ENCODE results near the gene COL23A1.
"Not testable (repeated sequence)": the region's sequence is repeated elsewhere in the genome, so short reads cannot be mapped to it uniquely, and the experiment has no call there.

Gene COL23A1

DNA sequence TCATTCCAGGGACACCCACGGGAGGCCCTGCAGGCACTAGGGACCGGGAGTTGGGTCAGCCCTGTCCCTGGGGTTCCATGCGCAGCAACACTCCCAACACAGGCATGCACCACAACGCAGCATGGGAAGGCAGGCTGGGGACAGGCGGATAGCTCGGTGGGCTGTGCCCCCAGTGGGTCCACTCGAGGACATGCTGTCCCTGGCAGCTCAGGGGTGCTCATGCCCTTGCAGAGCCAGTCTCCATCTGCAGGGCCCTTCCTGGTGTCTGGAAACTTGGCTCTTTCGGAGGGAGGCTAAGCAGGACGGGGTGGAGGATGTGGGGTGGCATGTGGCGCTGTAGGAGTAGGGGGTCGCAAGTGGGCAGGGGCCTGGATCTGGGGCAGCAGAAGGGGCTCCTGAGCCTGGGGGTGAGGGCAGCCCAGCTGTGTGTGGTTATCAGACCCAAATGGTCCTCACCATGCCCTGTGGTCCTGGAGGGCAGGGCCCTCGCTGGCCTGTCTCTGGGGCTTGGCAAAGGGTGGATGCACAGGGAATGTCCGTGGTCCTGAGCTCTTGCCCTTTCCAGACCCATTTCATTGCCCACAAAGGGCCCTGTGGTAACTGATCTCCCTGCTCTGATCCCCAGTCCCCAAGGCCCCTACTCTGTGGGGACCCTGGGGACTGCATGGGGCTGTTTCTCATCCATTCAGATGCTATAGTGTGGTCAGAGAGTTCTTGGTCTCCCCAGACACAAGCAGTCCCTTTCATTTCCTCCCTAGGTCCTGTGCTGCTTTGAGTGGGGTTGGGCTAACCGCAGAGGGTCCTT, 267.3 kb downstream of the COL23A1 start:
- DNase-seq (ENCODE audit: low read depth), result no peak

- DNase-seq (ENCODE audit: low read depth), result no peak
These were observed 269.8 kb downstream of the COL23A1 start for GRCh38 chr5:178320281-178320855.

DNA sequence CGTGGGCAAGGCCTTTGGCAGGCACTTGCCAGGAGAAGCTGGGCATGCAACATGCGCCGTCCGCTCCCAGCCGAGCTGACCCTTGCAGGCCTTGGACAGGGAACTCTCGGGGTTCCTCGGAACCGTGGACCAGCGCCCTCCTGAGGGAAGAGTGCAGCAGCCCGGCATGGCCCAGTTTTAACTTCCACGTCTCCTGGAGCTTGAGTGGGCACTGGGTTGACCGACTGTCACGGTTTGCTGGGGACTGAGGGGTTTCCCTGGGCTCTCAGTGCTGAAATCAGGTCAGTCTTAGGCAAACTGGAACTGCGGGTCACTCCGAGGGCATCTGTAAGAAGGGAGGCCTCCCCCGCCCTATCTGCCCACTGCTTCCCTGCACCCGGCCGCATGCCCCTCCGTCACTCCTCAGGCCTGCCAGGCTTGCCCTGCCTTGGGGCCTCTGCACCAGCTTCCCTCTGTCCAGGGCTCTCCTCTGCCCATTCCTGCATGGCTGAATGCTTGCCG, 270.6 kb downstream of the COL23A1 start:
- DNase-seq (ENCODE audit: low read depth), result no peak

DNA sequence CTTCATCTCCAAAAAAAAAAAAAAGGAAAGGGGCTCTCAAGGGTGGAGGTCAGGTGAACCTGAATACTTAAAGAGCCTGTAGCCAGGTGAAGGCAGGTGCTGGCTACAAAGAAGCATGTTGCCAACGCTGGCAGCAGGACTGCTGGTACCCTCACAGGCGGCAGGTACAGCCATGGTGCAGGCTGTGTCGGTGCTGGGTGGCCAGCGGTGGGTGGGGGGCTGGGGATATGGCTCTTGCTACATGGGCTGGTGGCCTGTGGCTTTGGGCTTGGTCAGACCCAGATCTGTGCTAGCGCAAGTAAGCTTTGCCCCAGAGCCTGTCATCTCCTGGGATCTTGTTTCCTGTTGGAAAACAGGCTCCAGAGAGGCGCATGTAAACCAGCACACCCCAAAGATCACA, 271.3 kb downstream of the COL23A1 start:
- DNase-seq (ENCODE audit: low read depth), result no peak

DNA sequence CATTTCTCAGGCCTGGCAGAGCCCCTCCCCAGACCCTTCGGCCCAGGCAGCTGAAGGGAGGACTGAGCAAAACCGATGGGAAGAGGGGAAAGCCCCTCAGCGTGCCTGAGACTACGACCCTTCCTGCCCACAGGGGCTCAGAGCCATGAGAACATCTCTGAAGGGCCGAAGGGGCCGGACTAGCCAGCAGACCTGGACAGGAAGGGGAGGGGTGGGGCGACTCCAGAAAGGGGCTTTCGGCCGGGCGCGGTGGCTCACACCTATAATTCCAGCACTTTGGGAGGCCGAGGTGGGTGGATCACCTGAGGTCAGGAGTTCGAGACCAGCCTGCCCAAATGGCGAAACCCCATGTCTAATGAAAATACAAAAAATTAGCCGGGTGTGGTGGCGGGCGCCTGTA, 271.8 kb downstream of the COL23A1 start:
- DNase-seq (ENCODE audit: low read depth), result no peak

GRCh38 chr5:178317727-178318126, 272.5 kb downstream of the COL23A1 start:
- not testable (repeated sequence) for DNase-seq (ENCODE audit: low read depth)

DNA sequence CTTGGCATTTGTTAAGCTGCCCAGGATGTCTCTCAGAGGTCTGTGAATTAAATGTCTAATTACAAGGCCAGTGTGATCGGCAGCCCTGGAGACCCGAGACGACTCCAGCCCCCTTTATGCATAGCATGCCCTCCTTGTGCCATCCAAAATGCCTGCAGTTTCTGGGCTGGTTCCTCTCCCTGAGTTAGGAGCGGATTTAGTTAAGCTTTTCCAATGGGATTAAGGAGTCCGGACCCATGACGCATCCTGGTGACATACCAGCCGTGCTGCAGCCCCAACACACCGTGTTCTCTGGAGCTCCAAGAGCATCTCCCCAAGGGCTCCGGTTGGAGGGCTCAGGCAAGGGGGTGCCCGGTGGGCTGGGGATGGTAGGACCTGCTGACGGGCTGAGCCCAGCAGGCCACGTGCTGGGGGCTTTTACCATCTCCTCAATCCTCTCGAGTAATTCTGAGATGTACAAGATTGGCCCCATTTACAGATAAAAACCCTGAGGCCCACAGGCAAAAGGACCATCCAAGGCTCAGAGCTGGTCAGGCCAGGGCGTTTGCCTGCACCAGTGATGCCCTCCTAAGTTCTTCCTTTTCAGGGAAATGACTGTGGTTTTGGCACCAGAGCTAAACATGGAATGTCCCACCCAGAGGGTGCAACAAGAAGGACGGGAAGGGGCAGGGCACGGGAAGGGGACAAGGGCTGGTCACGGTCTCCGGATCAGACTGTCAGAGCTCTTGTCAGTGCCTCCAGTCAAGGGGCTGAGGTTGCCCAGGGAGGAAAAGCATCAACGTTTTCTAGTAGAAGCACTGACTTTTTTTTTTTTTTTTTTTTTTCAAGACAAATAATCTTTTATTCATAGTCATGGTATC, 275.0 kb downstream of the COL23A1 start:
- no peak for DNase-seq (ENCODE audit: low read depth)

GRCh38 chr5:178314061-178314660, 276.0 kb downstream of the COL23A1 start:
- no peak for DNase-seq (ENCODE audit: low read depth)

GRCh38 chr5:178313316-178313715, 276.9 kb downstream of the COL23A1 start:
- no peak for DNase-seq (ENCODE audit: low read depth)

- DNase-seq (ENCODE audit: low read depth), result no peak
These were observed 277.3 kb downstream of the COL23A1 start for GRCh38 chr5:178312880-178313282.

GRCh38 chr5:178310130-178310865, 279.9 kb downstream of the COL23A1 start:
- no peak for DNase-seq (ENCODE audit: low read depth)

DNA sequence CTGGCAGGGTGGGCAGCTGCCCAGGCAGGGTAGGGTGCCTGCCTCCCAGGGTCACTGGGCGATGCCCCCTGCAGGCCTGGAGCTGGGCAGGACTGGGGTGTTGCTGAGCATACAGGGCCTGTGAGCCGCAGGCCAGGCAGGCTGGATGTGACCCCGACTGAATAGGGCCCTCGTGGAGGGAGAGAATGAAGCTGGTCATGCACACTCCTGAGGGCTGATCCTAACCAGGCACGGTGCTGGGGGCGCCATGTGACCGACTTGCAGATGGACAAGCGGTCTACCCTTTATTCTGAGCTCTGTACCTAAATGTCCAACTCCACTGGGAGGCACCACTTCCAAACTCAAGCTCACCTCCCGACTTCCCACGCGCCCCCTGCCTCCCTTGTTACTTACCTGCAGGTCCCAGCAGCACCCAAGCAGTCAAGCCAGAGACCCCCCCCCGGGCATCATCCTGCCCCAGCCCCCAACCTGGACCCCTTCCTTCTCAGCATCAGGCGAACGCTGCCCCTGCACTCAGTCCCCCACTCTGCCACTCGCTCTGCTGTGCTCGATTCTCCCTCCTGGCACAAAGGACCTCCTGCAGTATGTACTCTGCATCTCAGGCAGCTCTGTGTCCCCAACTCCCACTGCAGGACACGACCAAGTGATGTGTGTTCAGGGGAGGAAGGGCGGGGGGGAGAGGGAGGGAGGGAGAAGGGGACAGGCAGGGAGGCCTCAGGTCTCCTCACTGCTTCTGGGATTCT, 280.8 kb downstream of the COL23A1 start:
- no peak for DNase-seq (ENCODE audit: low read depth)

- no peak for DNase-seq (ENCODE audit: low read depth)
These were observed 281.6 kb downstream of the COL23A1 start for GRCh38 chr5:178308541-178309092.

DNA sequence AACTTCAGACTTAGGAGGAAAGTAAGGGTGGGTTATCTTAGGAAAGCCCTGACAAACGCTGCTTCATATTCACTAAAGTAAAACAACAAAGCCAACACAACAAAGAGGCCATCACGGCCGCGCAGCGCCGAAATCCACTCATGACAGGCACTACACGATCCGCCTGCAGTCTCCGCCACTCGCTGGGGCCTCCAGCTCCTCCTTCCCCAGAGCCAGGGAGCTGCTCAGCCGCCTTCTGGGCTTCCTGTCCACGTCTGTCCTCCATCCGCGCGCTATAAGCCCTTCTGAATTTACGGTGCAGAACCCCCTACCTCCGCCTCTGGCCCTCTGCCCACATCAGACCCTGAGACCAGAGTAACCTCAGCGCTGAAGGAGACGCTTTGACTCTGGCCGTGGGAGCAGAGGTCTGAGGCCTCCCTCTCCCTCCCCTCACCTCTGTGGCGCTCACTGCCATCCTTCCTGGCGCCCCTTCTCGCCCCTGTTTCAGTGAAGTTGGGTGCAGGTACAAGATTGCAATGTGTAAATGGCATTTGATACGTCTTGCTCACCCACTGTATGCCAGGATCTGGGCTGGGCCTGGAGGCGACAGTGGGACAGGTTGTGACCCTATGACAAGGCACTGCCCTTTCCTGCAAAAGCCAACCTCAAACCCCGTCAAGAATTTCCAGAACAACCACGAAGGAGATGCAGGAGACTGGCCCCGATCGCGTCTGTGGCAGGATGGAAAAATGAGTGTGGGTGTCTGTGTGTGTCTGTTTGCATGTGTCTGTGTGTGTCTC, 282.7 kb downstream of the COL23A1 start:
- no peak for DNase-seq (ENCODE audit: low read depth)

DNA sequence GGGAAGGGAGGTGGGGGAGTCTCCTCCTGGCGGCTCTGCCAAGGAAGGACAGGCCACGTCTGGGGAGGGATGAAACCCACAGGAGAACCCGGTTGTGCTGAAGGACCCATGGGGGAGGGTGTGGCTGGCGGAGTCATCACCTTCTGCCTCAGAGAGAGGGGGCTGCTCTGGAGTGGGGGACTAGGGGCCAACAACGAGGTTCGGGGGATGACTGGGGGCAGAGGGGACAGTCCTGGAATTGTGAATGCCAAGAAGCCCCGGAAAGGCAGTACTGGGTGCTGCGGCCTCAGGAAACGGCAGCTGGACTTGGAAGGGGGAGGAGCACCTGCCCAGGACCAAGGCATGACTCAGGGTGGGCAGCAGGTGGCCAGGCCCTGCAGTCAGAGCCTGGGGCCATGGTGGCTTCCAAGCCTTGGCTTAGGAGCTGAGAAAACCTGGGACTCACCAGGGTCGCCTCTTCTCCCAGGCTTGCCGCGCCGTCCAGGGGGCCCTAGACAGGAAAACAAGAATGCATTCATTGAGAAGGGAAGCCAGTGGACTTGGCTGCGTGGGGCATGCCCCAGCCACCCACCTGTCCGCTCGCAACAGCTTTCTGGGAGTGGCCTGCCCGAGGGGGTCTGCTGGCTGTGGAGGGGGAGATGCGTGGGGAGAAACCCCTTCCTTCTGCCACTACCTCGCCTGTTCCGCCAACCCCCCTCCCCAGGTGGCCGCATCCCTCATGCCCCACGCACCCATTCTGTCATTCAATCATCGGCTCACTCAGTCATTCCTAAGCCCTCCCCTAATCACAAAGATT, 283.6 kb downstream of the COL23A1 start:
- DNase-seq (ENCODE audit: low read depth), result no peak

GRCh38 chr5:178305801-178306200, 284.4 kb downstream of the COL23A1 start:
- DNase-seq (ENCODE audit: low read depth), result no peak

DNA sequence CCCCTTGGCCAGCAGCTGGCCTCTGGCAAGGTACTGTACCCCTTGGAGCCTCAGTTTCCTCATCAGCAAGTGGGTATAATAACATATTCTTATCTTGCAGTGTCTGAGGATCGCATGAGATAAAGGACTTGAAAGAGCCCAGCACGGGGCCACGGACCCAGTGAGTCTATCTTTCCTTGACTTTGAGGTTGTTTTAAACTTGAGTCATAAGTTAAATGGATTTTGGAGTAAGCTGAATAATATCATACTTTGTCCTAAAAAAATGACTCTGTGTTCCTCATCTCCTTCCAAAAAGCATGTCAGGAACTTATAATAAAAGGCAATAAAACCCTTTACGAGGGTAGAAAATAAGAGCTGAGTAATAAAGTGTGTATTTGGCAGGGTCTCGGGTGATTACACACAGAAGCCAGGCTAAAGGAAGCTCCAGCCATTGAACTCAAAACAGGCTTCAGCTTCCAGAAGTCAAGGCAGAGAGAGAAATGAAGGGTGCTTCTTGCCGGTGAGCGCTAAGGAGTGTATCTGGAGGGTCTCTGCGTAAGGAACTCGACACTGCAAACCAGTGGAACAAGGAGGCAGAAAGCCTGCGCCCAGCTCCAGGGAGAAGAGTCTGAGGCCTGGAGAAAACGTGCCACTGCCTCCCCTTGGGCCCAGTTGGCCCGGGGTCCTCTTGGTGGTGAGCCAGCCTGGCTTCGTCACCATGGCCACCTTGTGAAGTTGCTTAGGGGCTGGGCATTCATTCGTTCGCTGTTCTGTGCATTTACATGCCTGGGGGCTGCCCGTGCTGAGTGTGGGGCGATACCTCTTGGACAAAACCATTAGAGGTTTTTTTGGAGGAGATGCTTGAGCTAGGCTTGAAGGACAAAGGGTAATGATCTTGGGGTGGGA, 285.2 kb downstream of the COL23A1 start:
- DNase-seq (ENCODE audit: low read depth), result no peak

- no peak for DNase-seq (ENCODE audit: low read depth)
These were observed 286.2 kb downstream of the COL23A1 start for GRCh38 chr5:178304016-178304415.
